HG03558 (cell line): ENCODE measurements around the gene CLEC16A.
A peak's percentile ranks its signal among the peaks of the same experiment; 100 is the strongest.
"Not testable (repeated sequence)": the region's sequence is repeated elsewhere in the genome, so short reads cannot be mapped to it uniquely, and the experiment has no call there.

Experiments
- ATAC-seq: cut with Tn5 transposase; IDR thresholded peaks from one replicate; pipeline ENCODE4 v1.9.1; 2021; ENCODE audit warnings: moderate number of reproducible peaks; ENCODE audit not compliant: unreplicated experiment; ENCODE audit errors: extremely low read depth

Gene CLEC16A

DNA sequence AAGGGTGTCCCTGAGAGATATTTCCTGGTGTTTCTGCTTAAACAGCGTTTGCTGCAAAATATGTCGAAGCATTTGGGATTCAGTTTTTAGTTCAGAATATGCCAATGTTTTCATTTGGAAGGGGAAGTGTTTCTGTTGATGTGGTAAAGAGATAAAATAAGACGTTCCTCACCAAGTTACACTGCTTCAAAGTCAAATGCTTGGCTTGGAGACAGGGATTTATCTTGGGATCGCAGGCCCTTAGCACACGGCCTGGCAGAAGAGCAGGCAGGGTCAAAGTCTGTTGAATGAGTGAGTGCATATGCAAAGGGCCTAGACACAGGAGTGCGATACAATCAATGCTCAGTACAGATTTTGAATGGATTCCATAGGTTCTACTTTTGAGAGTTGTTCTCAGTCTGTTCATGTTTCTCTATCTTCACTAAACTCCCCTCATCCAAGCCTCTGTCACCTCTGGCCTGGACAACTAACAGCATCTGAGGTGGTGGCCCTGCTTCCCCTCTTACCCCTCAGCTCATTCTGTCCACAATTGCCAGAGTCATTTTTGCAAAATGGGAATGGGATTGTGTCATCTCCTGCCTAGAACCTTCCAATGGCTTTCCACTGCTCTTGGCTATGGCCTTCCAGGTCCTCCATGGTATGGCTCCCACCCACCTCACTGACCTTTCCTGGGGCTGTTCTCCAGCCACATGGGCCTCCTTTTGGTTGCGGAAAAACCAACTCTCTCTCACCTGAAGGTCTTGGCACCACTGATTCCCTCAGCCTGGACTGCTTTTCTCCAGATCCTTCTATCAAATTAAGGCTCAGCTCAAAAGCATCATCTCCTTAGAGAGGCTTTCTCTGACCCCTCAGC, 5.3 kb upstream of the CLEC16A start:
- ATAC-seq = no peak

DNA sequence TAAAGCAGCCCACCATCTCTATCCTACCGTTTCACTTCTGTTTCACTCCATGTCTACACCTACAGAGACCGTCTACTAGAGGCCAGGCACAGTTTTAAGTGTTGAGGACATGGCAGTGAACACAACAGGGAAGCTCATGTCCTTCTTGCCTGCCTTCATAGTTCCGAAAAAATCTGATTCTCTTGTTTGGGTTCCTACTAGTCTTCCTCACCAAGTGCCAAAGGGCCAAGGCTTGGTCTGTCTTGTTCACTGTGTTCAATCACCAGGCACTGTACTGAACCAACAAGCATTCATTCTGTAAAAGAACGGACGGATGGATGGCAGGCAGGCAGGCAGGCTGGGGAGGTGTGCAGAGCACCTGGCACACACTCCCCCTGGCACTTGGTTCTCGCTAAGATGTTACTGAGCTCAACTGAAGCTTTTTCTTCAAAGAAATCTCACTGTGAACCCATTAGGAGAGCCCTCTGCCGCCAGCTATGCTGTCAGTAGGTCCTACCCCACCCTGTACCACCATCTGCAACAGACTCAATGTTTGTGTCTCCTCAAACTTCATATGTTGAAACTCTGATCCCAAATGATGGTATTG, 4.6 kb upstream of the CLEC16A start:
- ATAC-seq = no peak

- ATAC-seq = no peak
Observed at GRCh38 chr16:10940501-10941079, 3.8 kb upstream of the CLEC16A start.

- no peak for ATAC-seq
Observed at GRCh38 chr16:10941127-10941933, 3.0 kb upstream of the CLEC16A start.

- not testable (repeated sequence) for ATAC-seq
Observed at GRCh38 chr16:10941935-10942351, 2.4 kb upstream of the CLEC16A start.

DNA sequence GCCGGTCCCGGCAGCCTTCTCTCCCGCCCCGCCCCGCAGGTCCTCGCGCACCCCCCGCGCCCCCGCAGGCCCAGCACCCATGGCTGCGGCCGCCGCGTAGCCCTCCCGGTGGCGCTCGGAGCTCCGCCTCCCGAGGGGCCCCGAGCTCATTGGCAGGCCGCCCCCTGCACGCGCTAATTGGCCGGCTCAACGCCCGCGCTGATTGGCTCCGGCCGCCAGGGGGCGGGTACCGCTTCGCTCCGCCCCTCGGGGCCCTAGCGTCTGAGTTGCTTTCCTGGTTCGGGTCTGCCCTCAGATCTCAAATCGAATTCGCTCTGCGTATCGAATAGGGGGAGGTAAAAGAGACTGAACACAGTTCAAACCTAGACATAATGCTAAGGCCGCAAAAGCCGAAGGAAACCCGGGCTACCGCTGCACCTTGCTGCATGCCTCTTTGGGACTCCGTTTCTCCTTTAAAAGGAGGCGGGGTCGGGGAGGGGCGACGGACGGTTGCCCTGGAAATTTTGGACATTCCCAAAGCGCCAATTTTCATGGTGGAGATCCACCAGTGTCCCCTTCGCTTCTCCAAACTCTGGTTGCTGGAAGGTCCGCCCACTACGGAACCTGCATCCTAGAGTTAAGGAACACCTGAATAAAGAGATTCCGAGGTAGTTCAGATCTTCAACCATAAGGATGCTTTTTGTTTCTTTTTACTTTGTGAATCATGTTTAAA, 1.9 kb upstream of the CLEC16A start, which contains the start of gene DEXI:
DEXI (minus strand) TSS at position 117 of the 712 bp plus-strand sequence. CDS start 463 bp downstream, outside the sequence.
- peak; percentile 29 for ATAC-seq

- no peak for ATAC-seq
Observed at GRCh38 chr16:10943064-10943353, 1.4 kb upstream of the CLEC16A start.

- no peak for ATAC-seq
Observed at GRCh38 chr16:10945065-10945787, 862 bp downstream of the CLEC16A start.

- ATAC-seq = no peak
Observed at GRCh38 chr16:10946308-10946707, 1.9 kb downstream of the CLEC16A start.

- ATAC-seq = no peak
Observed at GRCh38 chr16:10947211-10947787, 2.9 kb downstream of the CLEC16A start.

GRCh38 chr16:10949424-10949970, 5.1 kb downstream of the CLEC16A start:
- ATAC-seq = peak; percentile 58

GRCh38 chr16:10950393-10950792, 6.0 kb downstream of the CLEC16A start:
- ATAC-seq = no peak

GRCh38 chr16:10951026-10951425, 6.7 kb downstream of the CLEC16A start:
- ATAC-seq = no peak

DNA sequence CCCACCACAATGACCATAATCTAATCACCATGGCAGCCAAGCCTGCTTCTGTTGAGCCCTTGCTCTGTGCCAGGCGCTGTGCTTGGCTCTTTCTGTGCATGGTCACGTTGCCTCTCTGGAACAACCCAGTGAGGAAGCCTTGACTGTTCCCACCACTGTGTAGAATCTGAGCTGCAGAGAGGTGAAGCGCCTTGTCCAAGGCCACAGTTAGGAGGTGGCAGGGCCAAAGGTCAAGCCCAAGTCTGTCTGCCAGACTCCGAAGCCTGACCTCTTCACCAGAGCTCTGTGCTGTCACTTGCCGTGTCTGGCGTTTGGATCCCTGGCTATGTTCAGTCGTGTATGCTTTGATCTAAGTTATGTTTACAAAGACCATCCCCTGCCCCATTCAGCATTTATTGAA, 10.5 kb downstream of the CLEC16A start:
- no peak for ATAC-seq

DNA sequence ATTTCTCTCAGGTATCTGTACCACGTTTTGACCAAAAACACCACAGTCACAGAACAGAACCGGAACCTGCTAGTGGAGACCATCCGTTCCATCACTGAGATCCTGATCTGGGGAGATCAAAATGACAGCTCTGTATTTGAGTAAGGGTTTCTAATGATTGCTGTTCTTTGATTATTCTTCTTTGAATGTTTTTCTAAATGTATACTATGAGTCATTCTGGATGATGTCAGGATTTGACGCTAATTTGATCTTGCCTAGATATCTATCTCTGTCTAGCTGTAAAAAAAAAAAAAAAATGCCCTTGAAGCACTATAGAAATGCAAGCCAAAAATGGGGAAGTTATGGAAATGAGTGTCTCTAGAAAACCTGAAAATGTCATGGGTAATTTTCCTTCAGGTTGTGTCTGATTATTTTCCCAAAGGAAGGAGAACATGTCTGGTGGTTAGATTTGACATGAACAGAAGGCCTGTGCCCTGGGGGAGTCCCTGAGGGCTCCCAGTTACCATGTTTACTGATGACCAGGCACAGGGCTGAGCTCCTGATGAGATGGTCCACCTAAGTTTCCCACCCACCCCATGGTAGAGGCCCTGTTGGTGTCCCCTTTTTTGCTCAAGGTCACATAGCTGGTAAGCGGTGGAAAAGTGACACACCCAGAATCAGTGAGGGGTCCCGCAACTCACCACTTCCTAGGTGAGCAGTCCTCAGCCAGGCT, 13.6 kb downstream of the CLEC16A start:
- ATAC-seq = no peak

DNA sequence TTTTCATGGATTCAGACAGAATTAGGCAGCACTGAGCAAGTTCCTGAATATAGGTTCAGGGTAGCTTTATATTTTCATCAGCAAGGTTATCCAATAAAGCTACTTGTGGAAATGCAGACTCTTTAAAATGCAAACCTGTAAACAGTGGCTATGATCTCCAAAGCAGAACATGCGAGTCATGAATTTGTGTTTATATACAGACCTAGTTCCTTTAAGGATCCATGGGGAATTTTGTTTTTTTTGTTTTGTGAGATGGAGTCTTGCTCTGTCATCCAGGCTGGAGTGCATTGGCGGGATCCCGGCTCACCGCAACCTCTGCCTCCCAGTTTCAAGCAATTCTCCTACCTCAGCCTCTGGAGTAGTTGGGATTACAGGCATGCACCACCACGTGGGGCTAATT, 14.8 kb downstream of the CLEC16A start:
- ATAC-seq = no peak

GRCh38 chr16:10961231-10961630, 16.9 kb downstream of the CLEC16A start:
- no peak for ATAC-seq
